HCT116 (cell line): ENCODE results near the gene FAT1.

Experiments
- CBX3 ChIP-seq: IDR thresholded peaks from 2 replicates; pipeline ENCODE4 v1.6.1; 2012; ENCODE audit warnings: low read depth
- CTCF ChIP-seq, 3 experiments: fragments of 200-600 bp in 1 of 3; sonication (generic) in 1 of 3; IDR thresholded peaks in 2 of 3; conservative IDR thresholded peaks in 1 of 3; 2 replicates each; pipeline ENCODE4 v1.5.1; 2012 to 2017; ENCODE audit warnings: low read depth in 2 of 3, low read length in 2 of 3, antibody characterized with exemption in 1 of 3, borderline replicate concordance in 1 of 3, control low read depth in 1 of 3, mild to moderate bottlenecking in 1 of 3, mixed read lengths in 1 of 3, mixed run types in 1 of 3, moderate library complexity in 1 of 3; ENCODE audit not compliant: insufficient read depth in 1 of 3
- EGR1 ChIP-seq: IDR thresholded peaks from 2 replicates; pipeline ENCODE4 v1.6.1; 2012; ENCODE audit warnings: low read depth
- EZH2phosphoT487 ChIP-seq: fragments of 200-600 bp; IDR thresholded peaks from 2 replicates; pipeline ENCODE4 v1.6.1; 2018; ENCODE audit warnings: antibody characterized with exemption, borderline replicate concordance
- JUND ChIP-seq: IDR thresholded peaks from 2 replicates; pipeline ENCODE4 v1.6.1; 2012
- POLR2A ChIP-seq: IDR thresholded peaks from 2 replicates; pipeline ENCODE4 v1.7.0; 2011; ENCODE audit warnings: borderline replicate concordance; ENCODE audit not compliant: insufficient read depth, insufficient read length; ENCODE audit errors: extremely low read depth
- POLR2AphosphoS5 ChIP-seq: IDR thresholded peaks from 2 replicates; pipeline ENCODE4 v1.6.1; 2011; ENCODE audit warnings: mild to moderate bottlenecking, low read depth, low read length, moderate library complexity
- RAD21 ChIP-seq: IDR thresholded peaks from 2 replicates; pipeline ENCODE4 v1.6.1; 2012; ENCODE audit warnings: low read depth, mild to moderate bottlenecking
- REST ChIP-seq: IDR thresholded peaks from 2 replicates; pipeline ENCODE4 v1.6.1; 2012; ENCODE audit warnings: low read depth
- ZFX ChIP-seq: fragments of 450-650 bp; IDR thresholded peaks from 2 replicates; pipeline ENCODE4 v1.6.1; 2017
- ZNF274 ChIP-seq: fragments of 200-500 bp; sonication (Bioruptor generic); IDR thresholded peaks from 2 replicates; pipeline ENCODE4 v1.6.1; 2014; ENCODE audit warnings: mild to moderate bottlenecking, low read depth, low read length, inconsistent platforms

- TF ChIP-seq RAD21 (no peak), POLR2A (no peak), CTCF (IDR thresholded peaks at IDR 0.05 in 2 of 3, conservative IDR thresholded peaks at IDR 0.05 in 1 of 3; ENCODE audit: borderline replicate concordance in 1 of 3, insufficient read depth in 1 of 3, low read depth in 2 of 3, low read length in 2 of 3) (no peak), JUND (no peak), REST (no peak), ZFX (no peak), POLR2AphosphoS5 (no peak), EGR1 (no peak), EZH2phosphoT487 (no peak), ZNF274 (no peak), CBX3 (no peak)
Measured at GRCh38 chr4:186717556-186717955, 6.1 kb downstream of the FAT1 start.
